Right atrium auricular region (tissue), 2 donors: ENCODE results near the gene CLEC2B. TPM values are rescaled to one million over a fixed set of nuclear protein-coding genes. Genes with fewer than 3 reads are reported as not detected.

Source experiments
- DNase-seq: peaks from one replicate; pipeline ENCODE4 v3.0.0-alpha.2; 2019; ENCODE audit warnings: low spot score
- H3K27ac ChIP-seq, 2 donors: fragments of 200-600 bp; sonication (generic); 1 replicate in 1 of 2; 2 replicates in 1 of 2; pipeline ENCODE4 v1.5.1; 2016 to 2019
- H3K27me3 ChIP-seq, 2 donors: fragments of 200-600 bp; sonication (generic); one replicate each; pipeline versions ENCODE4 v1.5.1 to v1.6.0; 2017 to 2019
- H3K36me3 ChIP-seq: fragments of 200-600 bp; sonication (generic); one replicate; pipeline ENCODE4 v1.5.1; 2016
- H3K4me1 ChIP-seq, 2 donors: fragments of 200-600 bp; sonication (generic); one replicate each; pipeline versions ENCODE4 v1.5.1 to v1.6.0; 2017 to 2019
- H3K4me3 ChIP-seq, 2 donors: fragments of 200-600 bp; sonication (generic); 1 replicate in 1 of 2; 2 replicates in 1 of 2; pipeline ENCODE4 v1.5.1; 2017 to 2019; ENCODE audit warnings: mild to moderate bottlenecking in 1 of 2, moderate library complexity in 1 of 2
- H3K9me3 ChIP-seq, 2 donors: fragments of 200-600 bp; sonication (generic); one replicate each; pipeline ENCODE4 v1.5.1; 2019
- total RNA-seq, 2 donors: library from RNA; depleted of rRNA; stranded (reverse); fragments of >200 nt; gene quantifications; one replicate each; pipeline ENCODE4 v1.1.0, GENCODE V29; 2016
- TF ChIP-seq, protein P1 (sequence below), 2 donors: fragments of 200-600 bp; sonication (generic); IDR thresholded peaks; one replicate each; pipeline ENCODE4 v1.5.1; 2019; ENCODE audit warnings: antibody characterized with exemption in 2 of 2

The CLEC2B gene
- total RNA-seq, 2 donors from 2014 or later: 3.9 to 4.9 TPM

DNA sequence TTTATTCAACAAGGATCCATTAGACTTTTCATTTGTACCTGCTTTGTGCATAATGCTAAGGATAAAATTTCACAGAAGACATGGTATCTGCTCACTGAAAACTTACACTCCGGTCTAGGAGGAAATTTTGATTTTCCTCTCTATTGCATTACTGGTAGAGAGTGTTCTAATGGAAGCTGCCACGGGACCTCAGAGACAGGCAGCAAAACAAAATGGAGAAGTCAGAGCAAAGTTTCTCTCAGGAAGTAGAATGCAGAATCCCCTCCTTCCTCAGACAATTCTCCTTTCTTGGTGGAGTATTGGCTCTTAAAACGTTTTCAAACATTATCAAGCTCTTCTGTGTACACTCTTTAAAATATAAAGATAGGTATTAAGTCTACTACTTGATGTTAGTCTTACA is 12.3 kb downstream of the CLEC2B start:
- no peak for DNase-seq
- Histone ChIP-seq H3K9me3 (no peaks in the 10 kb centered on the region), H3K4me1 (no peaks in the 10 kb centered on the region), H3K36me3 (peaks cover 5% of the 10 kb centered on the region), H3K27ac (no peak overlapping the region), H3K4me3 (no peak overlapping the region), H3K27me3 (no peaks in the 10 kb centered on the region)
- TF ChIP-seq, protein P1, sequence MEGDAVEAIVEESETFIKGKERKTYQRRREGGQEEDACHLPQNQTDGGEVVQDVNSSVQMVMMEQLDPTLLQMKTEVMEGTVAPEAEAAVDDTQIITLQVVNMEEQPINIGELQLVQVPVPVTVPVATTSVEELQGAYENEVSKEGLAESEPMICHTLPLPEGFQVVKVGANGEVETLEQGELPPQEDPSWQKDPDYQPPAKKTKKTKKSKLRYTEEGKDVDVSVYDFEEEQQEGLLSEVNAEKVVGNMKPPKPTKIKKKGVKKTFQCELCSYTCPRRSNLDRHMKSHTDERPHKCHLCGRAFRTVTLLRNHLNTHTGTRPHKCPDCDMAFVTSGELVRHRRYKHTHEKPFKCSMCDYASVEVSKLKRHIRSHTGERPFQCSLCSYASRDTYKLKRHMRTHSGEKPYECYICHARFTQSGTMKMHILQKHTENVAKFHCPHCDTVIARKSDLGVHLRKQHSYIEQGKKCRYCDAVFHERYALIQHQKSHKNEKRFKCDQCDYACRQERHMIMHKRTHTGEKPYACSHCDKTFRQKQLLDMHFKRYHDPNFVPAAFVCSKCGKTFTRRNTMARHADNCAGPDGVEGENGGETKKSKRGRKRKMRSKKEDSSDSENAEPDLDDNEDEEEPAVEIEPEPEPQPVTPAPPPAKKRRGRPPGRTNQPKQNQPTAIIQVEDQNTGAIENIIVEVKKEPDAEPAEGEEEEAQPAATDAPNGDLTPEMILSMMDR (IDR thresholded peaks at IDR 0.05): no peak

DNA sequence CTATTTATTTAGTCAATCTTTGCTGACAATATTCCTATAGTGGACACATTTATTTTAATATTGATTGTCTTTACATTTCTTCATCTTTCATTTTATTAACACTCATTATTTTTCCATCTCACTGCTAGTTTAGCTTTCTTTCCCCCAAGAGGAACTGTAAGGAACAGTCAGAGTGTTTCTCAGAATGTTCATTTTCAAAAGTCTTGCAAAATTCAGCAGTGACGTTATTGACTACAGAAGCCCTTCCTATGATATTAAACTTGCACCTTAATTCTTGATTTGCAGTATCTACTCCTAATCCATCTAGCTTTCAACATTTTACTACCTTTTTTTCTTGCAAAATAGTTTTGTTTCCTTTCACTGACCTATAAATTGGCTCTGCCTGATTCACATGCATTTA is 13.0 kb downstream of the CLEC2B start:
- Histone ChIP-seq H3K4me1 (no peaks in the 10 kb centered on the region), H3K36me3 (peaks cover 5% of the 10 kb centered on the region), H3K4me3 (no peak overlapping the region), H3K27me3 (no peaks in the 10 kb centered on the region), H3K9me3 (no peaks in the 10 kb centered on the region), H3K27ac (no peak overlapping the region)
- TF ChIP-seq, protein P1 (IDR thresholded peaks at IDR 0.05): no peak
- no peak for DNase-seq

DNA sequence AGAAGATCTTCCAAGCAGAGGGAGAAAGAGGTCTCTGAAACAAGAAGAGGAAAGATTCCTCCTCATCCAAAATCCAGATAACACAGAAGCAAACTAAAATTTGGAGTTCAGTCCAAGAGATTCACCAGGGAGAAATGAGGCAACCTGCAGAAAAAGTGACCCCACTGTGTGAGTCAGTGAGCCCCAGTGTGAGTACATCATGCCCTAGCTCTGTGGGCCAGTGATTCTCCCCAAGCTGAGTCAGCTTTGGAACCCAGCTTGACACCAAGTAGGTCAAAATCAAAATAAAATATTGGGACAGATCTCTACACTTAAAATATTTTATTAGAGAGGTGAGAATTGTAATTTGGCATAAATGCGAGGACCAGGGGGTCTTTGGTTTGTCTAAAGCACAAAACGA is 17.2 kb downstream of the CLEC2B start:
- Histone ChIP-seq H3K36me3 (peaks cover 2% of the 10 kb centered on the region), H3K27ac (no peak overlapping the region), H3K4me1 (no peaks in the 10 kb centered on the region), H3K27me3 (no peaks in the 10 kb centered on the region), H3K4me3 (no peak overlapping the region), H3K9me3 (no peaks in the 10 kb centered on the region)
- no peak for DNase-seq
- TF ChIP-seq, protein P1 (IDR thresholded peaks at IDR 0.05): no peak

DNA sequence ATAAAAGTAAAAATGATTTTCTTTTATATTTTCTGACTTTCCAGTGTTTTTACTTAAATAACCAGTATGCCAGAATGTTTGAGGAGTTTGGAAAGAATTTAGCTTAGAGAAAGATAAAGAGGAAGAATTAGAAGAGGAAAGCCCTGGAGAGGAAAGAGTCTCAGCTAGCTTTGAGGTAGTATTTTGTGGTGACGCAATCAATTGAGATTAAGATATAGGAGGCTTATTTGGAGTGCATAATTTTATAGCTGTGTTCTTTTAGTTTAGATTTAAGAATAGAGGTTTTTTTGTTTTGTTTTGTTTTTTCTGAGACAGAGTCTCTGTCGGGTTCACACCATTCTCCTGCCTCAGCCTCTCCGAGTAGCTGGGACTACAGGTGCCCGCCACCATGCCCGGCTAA is 18.1 kb downstream of the CLEC2B start:
- H3K27ac ChIP-seq: no peak overlapping the region
- no peaks in the 10 kb centered on the region for H3K36me3 ChIP-seq
- no peaks in the 10 kb centered on the region for H3K9me3 ChIP-seq
- H3K27me3 ChIP-seq: no peaks in the 10 kb centered on the region
- TF ChIP-seq, protein P1 (IDR thresholded peaks at IDR 0.05): no peak
- no peak for DNase-seq
- H3K4me1 ChIP-seq: no peaks in the 10 kb centered on the region
- no peak overlapping the region for H3K4me3 ChIP-seq

DNA sequence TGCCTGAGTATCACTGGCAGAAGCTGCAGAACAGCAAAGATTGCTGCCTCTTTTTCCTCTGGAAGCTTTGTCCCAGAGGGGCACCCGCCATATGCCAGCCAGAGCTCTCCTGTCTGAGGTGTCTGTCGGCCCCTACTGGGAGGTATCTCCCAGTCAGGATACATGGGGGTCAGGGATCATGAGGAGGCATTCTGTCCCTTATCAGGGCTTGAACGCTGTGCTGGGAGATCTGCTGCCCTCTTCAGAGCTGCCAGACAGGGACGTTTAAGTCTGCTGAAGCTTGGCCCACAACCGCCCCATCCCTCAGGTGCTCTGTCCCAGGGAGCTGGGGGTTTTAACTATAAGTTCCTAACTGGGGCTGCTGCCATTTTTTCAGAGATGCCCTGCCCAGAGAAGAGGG is 20.3 kb downstream of the CLEC2B start:
- no peaks in the 10 kb centered on the region for H3K36me3 ChIP-seq

DNA sequence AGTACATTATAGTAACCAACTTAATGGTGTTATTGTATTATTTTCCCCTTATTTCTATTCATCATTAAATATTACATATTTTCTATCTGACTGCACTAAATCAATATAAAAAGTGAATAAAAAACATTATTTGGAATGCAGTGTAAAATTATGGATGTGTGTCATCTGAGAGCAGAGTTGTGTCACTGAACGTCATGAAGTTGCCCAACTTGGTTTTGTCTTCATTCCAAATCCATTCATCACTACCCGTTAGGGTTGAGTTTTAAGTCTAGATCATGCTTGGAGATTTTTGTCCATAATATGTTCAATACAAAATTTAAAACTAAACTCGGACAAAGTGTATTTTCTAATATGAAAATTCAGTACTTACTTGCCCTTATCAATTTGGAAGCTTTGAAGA is 25.7 kb downstream of the CLEC2B start:
- no peak for DNase-seq
- H3K9me3 ChIP-seq: no peaks in the 10 kb centered on the region
- no peak overlapping the region for H3K4me3 ChIP-seq
- no peaks in the 10 kb centered on the region for H3K36me3 ChIP-seq
- no peaks in the 10 kb centered on the region for H3K27me3 ChIP-seq
- H3K27ac ChIP-seq: no peak overlapping the region
- TF ChIP-seq, protein P1 (IDR thresholded peaks at IDR 0.05): no peak
- no peaks in the 10 kb centered on the region for H3K4me1 ChIP-seq

More for the DNA sequence above, 20.3 kb downstream of the CLEC2B start:
- no peak for DNase-seq
- TF ChIP-seq, protein P1 (IDR thresholded peaks at IDR 0.05): no peak
- no peaks in the 10 kb centered on the region for H3K9me3 ChIP-seq
- no peak overlapping the region for H3K4me3 ChIP-seq
- no peaks in the 10 kb centered on the region for H3K4me1 ChIP-seq
- no peaks in the 10 kb centered on the region for H3K27me3 ChIP-seq
- H3K27ac ChIP-seq: no peak overlapping the region
